D721Med (cell line): Measurements from ENCODE around the gene KLK3.

ENCODE experiments used
- DNase-seq: peaks from one replicate; pipeline ENCODE4 v3.0.0; 2011; ENCODE audit warnings: low spot score; ENCODE audit not compliant: insufficient read length
- FAIRE-seq: peaks from 2 replicates; lab custom pipeline; 2011; peaks lifted over from hg19 to GRCh38; lab: Jason Lieb, UNC
- TF ChIP-seq, protein P1 (sequence below): IDR thresholded peaks from 2 replicates; pipeline ENCODE4 v1.5.1; 2012; ENCODE audit warnings: mild to moderate bottlenecking, control low read depth; ENCODE audit not compliant: insufficient read depth; ENCODE audit errors: missing control alignments

The KLK3 gene

DNA sequence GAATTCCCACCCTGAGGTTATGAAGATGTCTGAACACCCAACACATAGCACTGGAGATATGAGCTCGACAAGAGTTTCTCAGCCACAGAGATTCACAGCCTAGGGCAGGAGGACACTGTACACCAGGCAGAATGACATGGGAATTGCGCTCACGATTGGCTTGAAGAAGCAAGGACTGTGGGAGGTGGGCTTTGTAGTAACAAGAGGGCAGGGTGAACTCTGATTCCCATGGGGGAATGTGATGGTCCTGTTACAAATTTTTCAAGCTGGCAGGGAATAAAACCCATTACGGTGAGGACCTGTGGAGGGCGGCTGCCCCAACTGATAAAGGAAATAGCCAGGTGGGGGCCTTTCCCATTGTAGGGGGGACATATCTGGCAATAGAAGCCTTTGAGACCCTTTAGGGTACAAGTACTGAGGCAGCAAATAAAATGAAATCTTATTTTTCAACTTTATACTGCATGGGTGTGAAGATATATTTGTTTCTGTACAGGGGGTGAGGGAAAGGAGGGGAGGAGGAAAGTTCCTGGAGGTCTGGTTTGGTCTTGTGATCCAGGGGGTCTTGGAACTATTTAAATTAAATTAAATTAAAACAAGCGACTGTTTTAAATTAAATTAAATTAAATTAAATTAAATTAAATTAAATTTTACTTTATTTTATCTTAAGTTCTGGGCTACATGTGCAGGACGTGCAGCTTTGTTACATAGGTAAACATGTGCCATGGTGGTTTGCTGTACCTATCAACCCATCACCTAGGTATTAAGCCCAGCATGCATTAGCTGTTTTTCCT lies 7.0 kb downstream of the KLK3 start:
- DNase-seq, result no peak
- TF ChIP-seq, protein P1, sequence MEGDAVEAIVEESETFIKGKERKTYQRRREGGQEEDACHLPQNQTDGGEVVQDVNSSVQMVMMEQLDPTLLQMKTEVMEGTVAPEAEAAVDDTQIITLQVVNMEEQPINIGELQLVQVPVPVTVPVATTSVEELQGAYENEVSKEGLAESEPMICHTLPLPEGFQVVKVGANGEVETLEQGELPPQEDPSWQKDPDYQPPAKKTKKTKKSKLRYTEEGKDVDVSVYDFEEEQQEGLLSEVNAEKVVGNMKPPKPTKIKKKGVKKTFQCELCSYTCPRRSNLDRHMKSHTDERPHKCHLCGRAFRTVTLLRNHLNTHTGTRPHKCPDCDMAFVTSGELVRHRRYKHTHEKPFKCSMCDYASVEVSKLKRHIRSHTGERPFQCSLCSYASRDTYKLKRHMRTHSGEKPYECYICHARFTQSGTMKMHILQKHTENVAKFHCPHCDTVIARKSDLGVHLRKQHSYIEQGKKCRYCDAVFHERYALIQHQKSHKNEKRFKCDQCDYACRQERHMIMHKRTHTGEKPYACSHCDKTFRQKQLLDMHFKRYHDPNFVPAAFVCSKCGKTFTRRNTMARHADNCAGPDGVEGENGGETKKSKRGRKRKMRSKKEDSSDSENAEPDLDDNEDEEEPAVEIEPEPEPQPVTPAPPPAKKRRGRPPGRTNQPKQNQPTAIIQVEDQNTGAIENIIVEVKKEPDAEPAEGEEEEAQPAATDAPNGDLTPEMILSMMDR, result no peak
- no peak for FAIRE-seq

DNA sequence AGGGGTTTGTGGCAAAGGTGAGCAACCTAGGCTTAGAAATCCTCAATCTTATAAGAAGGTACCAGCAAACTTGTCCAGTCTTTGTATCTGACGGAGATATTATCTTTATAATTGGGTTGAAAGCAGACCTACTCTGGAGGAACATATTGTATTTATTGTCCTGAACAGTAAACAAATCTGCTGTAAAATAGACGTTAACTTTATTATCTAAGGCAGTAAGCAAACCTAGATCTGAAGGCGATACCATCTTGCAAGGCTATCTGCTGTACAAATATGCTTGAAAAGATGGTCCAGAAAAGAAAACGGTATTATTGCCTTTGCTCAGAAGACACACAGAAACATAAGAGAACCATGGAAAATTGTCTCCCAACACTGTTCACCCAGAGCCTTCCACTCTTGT lies 14.8 kb downstream of the KLK3 start:
- DNase-seq, result no peak
- FAIRE-seq, result no peak
- TF ChIP-seq, protein P1, result no peak

DNA sequence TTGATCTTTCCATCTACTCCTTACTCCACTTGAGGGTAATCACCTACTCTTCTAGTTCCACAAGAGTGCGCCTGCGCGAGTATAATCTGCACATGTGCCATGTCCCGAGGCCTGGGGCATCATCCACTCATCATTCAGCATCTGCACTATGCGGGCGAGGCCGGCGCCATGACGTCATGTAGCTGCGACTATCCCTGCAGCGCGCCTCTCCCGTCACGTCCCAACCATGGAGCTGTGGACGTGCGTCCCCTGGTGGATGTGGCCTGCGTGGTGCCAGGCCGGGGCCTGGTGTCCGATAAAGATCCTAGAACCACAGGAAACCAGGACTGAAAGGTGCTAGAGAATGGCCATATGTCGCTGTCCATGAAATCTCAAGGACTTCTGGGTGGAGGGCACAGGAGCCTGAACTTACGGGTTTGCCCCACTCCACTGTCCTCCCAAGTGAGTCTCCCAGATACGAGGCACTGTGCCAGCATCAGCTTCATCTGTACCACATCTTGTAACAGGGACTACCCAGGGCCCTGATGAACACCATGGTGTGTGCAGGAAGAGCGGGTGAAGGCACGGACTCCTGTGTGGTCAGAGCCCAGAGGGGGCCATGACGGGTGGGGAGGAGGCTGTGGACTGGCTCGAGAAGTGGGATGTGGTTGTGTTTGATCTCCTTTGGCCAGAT lies 15.8 kb downstream of the KLK3 start:
- FAIRE-seq, result no peak
- TF ChIP-seq, protein P1, result no peak
- no peak for DNase-seq

DNA sequence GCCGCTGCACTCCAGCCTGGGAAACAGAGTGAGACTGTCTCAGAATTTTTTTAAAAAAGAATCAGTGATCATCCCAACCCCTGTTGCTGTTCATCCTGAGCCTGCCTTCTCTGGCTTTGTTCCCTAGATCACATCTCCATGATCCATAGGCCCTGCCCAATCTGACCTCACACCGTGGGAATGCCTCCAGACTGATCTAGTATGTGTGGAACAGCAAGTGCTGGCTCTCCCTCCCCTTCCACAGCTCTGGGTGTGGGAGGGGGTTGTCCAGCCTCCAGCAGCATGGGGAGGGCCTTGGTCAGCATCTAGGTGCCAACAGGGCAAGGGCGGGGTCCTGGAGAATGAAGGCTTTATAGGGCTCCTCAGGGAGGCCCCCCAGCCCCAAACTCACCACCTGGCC lies 18.3 kb downstream of the KLK3 start, which contains the start of gene KLK2:
Gene KLK2, plus strand, starts transcription at position 384 of the 400 bp plus-strand sequence. CDS start 35 bp downstream, outside the sequence.
- DNase-seq (no peak), FAIRE-seq (no peak)
- TF ChIP-seq, protein P1, result no peak

DNA sequence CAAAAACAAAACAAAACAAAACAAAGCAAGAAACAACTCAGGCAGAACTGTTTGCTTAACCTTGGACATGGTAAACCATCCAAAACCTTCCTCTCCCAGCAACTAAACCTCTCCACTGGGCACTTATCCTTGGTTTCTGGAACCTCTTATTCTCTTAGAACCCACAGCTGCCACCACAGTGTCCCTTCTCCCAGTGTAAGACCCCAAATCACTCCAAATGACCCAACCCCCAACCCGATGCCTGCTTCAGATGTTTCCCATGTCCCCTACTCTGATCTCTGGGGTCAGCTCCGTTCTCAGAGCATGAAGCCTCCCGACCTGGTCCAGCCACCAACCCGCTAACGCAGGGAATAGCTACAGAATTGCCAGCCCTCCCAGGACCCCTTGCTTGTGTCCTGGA lies 19.5 kb downstream of the KLK3 start:
- no peak for FAIRE-seq
- TF ChIP-seq, protein P1, result no peak
- no peak for DNase-seq

DNA sequence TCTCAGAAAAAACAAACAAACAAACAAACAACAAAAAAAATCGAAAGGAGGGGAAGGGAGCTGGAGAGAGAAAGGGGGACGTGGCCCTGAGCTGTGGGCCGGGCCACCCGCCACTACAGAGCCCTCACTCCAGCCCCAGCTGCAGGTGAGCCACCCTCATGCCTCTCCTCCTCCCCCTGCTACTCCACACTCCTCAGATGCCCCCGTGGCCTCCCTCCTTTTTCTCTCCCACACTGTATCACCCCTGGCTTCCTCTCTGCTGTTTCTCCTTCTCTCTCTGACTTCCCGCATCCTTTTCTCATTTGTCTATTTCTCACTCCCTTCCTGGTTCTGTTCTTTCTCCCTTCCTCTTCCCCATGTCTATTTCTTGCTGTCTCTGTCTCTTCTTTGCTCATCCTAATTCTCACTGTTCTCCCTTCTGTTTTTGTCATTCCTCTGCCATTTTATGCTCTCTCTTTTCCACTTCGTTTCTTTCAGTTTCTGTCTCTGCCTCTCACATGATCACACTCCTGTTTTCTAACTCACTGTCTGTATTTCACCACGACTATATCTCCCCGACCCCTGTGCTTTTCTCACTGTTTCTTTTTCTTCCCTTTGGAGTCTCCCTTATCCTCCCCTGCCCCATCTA lies 21.2 kb downstream of the KLK3 start:
- no peak for DNase-seq
- no peak for FAIRE-seq
- TF ChIP-seq, protein P1, result no peak
